Purkinje cell (primary cell): Measurements from ENCODE around the gene SEC14L6. TPM values are rescaled to one million over a fixed set of nuclear protein-coding genes. Genes with fewer than 3 reads are reported as not detected.

Experiments
- polyA plus RNA-seq: library from polyadenylated mRNA; unstranded; fragments of >200 nt; fragmentation: Nextera tagmentation; gene quantifications from 2 replicates; pipeline ENCODE4 v1.2.1, GENCODE V29; 2014

SEC14L6 gene
- 0.90 and 1.4 TPM in 2 replicates for polyA plus RNA-seq

DNA sequence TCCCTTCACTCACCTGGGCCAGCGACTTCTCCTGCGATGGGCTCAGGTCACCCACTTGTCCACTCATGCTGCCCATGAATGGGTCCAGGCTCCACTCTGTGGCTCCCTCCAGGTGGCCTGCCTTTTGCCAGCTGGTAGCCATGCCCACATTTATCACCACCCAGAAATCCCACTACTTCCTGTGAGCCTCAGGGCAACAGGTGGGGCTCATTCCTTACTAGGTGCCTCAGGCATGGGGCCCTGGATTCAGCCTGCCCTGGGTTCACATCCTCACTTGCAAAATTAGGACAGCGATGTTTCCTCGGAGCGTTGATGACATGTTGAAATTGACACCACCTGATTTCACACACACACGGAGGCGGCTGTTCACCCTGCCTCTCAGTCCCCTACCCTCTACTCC lies at the start of gene SEC14L6:
TSS of gene SEC14L6 (minus strand) at position 126 of the 400 bp plus-strand sequence. CDS start at position 67, 59 bp downstream.

DNA sequence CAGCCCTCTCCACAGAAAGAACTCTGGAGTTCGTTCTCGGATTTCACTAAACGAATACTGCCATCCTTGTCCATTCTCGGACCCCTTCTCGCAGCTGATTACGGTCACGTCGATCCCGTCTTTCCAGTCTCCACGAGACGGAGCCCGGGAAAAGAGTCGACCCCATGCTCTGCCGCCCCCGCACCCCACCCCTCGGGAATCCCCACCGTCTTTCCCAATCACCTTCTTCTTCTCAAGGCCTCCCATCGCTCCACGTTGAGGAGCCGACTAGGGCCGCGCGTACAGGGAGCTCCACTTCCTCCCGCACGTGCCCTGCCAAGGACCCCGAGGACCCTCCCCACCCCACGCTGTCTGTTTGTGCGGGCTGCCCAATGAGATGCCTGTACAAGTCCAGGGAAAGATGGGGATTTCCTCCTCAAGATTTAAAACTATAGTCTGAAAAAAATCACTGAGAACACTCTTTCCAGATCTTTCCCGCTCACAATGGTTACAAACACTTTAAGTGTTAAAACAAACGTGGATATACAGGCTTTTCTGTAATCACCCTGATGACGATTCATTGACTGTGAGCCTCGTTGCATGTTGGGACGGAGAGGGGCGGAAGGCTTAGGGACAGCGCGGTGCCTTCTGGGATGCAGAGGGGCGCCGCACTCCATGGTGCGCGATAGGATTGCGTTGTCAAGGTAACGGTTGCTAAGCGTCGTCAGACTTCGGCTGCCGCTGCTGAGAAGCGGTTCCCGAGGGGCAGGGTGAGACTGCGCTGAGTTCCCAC lies 45.2 kb upstream of the SEC14L6 start, which contains the start of gene PES1:
TSS of gene PES1 (minus strand) at position 323 of the 772 bp plus-strand sequence. CDS start at position 246, 77 bp downstream.

DNA sequence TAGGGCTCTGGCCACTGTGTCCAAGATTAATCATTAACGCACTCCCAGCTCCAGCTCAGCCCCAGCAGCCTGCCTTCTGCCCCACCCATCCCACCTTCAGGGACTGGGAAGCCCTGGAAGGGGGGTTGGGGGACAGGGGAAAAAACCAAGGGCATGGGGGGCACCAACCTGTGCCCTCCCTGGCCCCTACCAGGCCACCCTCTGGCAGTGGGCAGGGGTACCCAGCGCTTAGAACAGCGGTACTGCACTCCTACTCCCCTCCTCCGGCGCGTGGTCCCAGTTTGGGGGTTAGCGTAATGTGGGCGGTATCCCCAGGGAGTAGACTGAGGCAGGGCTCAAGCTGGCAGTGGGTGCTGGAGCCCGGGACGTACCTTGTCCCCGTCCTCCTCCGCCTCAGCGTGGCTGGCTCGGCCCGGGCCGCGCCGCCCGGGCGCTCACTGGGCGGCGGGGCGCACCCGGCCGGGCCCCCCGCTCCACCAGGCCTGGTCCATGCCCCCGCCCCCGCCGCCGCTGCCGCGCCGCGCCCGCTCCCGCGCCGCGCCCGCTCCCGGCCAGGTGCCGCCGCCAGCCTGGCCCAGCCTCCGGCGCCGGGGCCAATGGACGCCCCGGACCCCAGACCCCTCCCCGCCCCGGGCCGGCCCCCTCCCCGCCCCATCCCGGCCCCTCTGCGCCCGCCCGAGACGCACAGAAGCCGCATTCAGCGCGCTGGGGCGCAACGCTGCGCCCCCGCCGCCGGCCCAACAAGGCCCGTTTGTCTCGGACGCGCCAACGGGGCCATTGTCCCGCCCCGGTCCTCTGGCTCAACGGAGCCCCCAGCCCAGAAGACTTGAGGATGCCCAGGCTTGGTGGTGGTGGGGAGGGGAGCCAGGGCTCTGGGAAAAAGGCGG lies 27.8 kb upstream of the SEC14L6 start, which contains the start of gene GAL3ST1:
TSS of gene GAL3ST1 (minus strand) at position 571 of the 887 bp plus-strand sequence. CDS start 17,273 bp downstream, outside the sequence.

Other genes starting within 250 kb of the SEC14L6 start
- 0.78 and 1.1 TPM in 2 replicates for gene TBC1D10A, start 219.8 kb downstream of the SEC14L6 start, polyA plus RNA-seq
- gene SF3A1, start 189.8 kb downstream of the SEC14L6 start, polyA plus RNA-seq = 13.3 and 17.2 TPM in 2 replicates
- gene CCDC157, start 189.7 kb downstream of the SEC14L6 start, polyA plus RNA-seq = 0.73 and 1.6 TPM in 2 replicates
- gene RNF215, start 159.3 kb downstream of the SEC14L6 start, polyA plus RNA-seq = 0.75 and 2.5 TPM in 2 replicates
- 1.5 TPM in 1 of 2 replicates, not detected in the other for gene SEC14L2, start 149.7 kb downstream of the SEC14L6 start, polyA plus RNA-seq
- 1.9 and 5.8 TPM in 2 replicates for gene MTFP1, start 121.0 kb downstream of the SEC14L6 start, polyA plus RNA-seq
- not detected in 2 replicates for gene SEC14L3, start 74.7 kb downstream of the SEC14L6 start, polyA plus RNA-seq
- not detected in 2 replicates for gene SEC14L4, start 41.0 kb downstream of the SEC14L6 start, polyA plus RNA-seq
- 0.15 TPM in 1 of 2 replicates, not detected in the other for gene GAL3ST1, start 27.9 kb upstream of the SEC14L6 start, polyA plus RNA-seq
- 7.2 and 10.3 TPM in 2 replicates for gene PES1, start 45.2 kb upstream of the SEC14L6 start, polyA plus RNA-seq
- gene TCN2, start 60.4 kb upstream of the SEC14L6 start, polyA plus RNA-seq = 1.4 and 5.3 TPM in 2 replicates
- 3.1 and 3.6 TPM in 2 replicates for gene SLC35E4, start 89.0 kb upstream of the SEC14L6 start, polyA plus RNA-seq
- gene DUSP18, start 121.1 kb upstream of the SEC14L6 start, polyA plus RNA-seq = 5.0 and 8.8 TPM in 2 replicates
- gene OSBP2, start 148.1 kb upstream of the SEC14L6 start, polyA plus RNA-seq = 9.6 and 13.5 TPM in 2 replicates